Epidermal melanocyte (primary cell): ENCODE data around the gene SSTR3.
A peak's percentile ranks its signal among the peaks of the same experiment; 100 is the strongest.
"Not testable (repeated sequence)": the region's sequence is repeated elsewhere in the genome, so short reads cannot be mapped to it uniquely, and the experiment has no call there.

Experiments used
- DNase-seq: peaks from one replicate; pipeline ENCODE4 v3.0.0; 2011; ENCODE audit warnings: low spot score; ENCODE audit not compliant: insufficient read length

Gene SSTR3

DNA sequence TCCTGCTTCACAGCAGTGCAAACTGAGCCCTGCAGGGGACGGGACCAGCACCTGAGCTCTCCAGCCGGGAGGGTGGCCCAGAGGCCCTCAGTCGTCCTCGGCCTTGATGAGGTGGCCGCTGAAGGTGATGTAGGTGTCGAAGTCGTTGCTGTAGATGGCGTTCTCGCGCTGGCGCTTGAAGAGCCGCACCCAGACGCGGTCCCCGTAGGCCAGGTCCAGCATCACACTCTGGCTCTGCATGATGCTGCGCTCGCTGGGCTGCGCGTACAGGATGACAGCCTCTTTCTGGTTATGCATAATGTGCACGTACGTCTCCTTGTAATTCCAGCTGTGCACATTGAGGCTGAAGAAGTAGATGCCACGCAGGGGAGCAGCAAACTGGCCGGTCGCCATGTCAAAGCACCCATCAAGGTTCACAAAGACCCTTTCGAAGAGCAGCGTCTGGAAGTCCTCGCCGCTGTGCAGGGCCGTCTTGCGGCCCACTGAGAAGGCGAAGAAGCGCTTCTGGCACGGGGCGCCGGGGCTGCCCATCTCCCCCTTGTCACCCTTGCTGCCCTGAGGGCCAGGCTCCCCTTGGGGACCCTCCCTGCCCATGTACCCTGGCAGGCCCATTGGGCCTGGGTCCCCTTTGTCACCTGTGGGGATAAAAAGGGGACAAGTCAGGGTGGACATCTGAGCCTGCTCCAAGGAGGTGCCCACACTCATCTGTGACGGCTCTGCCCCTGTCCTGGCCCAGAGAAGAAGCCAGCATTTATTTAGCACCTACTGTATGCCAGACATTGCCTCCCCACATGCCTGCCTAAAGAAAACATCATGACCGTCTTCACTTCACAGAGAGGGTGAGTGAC, 30.0 kb downstream of the SSTR3 start:
- DNase-seq = no peak

DNA sequence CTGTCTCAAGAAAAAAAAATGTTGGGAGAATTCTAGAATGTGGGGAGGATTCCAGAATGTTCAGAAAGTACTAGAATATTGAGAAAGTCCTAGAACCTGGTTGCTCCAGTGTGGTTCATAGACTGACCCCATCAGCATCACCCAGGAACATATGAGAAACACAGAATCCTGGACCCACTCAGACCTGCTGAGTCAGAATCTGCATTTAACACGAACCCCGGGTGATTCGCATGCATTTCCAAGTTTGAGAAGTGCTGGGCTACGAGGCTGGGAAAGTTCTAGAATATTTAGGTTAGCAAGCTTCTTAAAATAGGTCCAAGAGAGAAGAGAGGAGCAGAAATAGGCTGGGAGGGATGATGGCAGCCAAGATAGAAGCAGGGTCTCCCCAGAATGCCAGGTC, 30.6 kb downstream of the SSTR3 start:
- no peak for DNase-seq

DNA sequence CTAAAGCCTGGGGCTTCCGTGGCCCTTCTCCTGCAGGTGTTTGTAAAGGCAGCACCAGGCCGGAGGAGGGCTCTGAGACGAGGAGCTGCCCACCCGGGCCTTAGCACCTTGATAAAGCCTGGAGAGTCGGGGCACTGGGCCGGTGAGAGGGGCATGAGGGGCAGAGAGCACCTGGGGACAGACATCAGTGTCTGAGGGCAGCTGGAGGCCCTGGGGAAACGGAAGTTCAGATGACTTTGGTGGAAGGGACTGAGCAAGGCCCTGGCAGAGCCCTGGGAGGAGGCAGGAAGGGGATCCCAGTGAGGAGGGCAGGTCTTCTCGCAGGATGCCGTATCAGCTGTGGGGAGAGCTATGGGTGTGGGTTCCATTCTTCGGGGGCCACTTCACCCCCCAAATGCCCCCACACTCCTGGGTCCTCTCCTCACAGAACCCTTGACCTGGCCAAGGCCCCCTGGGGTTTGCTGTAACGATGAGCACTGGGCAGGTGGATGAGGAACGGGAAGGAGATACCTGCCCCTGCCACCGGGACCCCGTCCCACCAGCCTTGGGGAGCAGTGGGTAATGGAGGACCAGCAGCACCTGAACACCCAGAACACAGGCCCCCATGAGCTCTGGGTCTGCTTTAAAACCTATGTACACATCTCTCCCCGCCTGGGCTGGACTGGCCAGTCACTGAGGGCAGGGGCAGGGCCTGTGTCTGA, 31.6 kb downstream of the SSTR3 start:
- DNase-seq = peak; percentile 11

DNA sequence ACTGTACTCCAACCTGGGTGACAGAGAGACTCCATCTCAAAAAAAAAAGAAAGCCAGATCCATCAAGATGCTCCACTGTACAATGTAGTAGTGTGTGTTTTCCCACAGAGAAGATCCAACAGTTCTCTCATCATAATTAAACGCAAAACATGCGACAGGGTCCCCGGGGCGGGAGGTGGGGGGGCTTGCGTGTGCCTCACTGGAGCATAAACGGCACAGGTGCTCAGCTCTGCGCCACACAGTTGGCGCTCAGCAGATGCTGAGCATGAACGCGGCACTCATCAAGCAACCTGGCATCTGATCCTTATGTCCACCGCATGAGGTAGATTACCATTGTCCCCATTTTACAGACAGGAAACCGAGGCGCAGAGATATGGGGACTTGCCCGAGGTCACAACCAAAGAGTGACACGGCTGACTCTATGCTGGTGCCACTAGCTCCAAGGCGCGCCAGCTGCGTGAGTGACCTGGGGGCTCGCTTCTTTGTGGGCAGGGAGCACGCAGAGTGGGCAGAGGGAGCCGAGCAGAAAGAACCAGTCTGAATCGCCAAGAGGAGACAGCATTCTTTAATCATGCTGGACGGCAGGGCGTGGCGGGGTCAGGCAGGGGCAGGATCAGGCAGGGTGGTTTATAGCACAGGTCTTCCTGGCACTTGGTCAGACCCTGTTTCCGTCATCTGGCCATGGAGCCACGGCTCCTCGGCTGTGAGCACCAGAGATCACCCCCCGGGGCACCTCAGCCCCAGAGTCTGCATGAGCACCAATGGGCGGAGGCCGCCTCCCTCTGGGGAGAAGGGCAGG, 32.5 kb downstream of the SSTR3 start:
- no peak for DNase-seq

DNA sequence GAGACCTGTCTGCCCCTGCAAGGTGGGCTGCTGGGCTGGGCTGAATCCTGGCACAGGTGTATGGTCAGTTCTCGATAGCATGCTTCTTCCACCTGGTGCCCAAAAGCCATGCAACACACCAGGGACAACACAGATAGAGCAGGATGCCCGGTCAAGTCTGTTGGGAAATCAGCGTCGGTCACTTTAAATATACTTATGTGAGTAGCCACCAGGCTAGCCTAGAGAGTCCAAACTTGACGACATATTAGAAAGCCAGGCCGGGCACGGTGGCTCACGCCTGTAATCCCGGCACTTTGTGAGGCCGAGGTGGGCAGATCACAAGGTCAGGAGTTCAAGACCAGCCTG, 33.2 kb downstream of the SSTR3 start:
- DNase-seq = no peak

DNA sequence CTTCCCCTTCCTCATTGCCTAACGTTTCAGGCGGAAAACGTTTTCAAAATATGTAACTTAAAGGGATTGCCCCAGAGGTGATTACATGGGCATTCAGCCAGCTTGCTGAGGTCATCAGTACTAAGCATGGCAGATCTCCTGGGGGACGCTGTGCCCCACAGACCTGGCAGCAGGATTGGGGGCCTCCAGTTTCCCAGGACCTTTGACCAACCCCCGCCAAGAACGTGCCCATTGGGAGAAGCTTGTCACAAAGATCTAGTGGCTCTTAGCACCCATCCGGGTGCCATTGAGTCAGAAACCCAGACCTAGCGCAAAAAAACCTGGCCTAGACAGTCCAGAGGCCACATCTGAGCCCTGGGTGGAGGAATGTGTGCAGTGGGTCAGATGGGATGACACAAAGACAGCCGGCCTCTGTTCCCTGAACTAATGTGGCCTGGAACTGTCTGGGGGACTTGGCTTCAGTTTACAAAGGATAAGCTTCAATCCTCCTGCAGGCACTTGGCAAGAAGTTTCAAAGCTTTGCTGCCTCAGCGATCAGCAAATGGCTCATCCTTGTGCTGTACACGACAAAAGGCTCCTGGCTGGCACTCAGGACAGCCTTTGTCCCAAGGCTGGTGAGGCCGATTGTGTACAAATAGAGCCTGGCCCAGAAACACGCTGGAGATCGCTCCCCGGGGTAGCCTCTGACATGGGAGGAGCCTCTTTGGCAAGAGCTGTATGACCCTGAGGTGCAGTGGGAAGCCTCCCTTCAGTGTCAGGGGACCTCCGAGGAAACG, 33.7 kb downstream of the SSTR3 start:
- peak; percentile 16 for DNase-seq

DNA sequence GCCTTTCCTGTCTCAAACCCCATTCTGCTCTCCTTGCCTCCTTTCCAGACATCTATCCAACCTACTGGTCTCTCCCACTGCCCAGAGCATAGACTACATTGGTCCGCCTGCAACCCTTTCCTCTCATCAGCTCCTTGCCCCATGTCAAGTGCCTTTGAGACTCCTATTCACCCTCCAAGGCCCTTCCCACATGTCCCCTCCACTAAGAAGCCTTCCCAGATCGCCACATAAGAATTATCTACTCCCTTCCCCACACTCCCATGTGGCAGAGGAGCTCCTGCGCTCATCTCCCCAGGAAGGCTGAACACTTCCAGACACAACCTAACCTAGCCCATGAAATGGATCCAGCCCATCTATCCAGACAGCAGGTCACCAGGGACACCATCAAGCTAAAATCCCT, 34.5 kb downstream of the SSTR3 start:
- DNase-seq = peak; percentile 6

DNA sequence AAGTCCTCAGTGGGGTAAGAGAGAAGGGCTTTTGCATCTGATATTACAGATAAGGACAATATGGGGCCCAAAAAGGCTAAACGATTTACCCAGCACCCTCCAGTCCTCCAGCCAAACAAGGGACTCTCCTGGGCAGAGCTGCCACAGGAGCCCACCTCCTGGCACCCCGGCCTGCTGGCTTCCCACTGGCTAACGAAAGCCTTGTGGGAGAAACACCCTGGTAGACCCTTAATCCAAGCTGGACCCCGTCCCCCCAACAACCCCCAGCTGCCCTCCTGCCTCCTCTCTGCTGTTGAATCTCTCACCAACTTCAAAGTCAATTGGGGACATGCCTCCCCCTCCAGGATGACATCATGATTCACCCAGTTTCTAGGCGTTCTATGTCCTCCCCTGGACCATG, 35.1 kb downstream of the SSTR3 start:
- DNase-seq = peak; percentile 2

DNA sequence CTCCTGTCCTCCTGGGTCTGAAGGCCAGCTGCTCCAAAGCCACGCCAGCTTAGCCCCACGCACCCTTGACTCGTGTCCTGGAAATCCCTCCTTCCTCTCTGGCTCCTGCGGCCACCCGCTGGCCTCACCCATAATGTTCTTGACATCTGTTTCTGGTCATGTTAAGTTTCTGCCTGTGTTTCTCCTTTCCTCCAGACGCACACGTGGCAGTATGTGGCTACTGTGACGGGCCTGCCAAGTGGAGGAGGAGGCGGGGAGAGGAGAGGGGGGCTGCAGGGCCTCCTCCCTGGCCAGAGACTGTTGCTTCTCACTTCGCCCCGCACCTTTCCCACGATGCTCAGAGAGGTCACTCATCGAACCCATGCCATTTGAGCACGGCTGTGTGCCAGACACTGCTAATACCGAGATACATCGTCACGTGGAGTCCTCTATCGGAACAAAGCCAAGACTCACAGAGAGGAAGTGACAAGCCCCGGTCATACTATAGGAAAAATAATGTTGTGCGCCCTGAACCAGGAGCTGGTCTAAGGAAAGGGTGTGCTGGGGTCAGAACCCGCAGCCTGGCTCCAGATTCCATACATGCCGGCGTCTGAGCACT, 35.7 kb downstream of the SSTR3 start:
- DNase-seq = peak; percentile 68

DNA sequence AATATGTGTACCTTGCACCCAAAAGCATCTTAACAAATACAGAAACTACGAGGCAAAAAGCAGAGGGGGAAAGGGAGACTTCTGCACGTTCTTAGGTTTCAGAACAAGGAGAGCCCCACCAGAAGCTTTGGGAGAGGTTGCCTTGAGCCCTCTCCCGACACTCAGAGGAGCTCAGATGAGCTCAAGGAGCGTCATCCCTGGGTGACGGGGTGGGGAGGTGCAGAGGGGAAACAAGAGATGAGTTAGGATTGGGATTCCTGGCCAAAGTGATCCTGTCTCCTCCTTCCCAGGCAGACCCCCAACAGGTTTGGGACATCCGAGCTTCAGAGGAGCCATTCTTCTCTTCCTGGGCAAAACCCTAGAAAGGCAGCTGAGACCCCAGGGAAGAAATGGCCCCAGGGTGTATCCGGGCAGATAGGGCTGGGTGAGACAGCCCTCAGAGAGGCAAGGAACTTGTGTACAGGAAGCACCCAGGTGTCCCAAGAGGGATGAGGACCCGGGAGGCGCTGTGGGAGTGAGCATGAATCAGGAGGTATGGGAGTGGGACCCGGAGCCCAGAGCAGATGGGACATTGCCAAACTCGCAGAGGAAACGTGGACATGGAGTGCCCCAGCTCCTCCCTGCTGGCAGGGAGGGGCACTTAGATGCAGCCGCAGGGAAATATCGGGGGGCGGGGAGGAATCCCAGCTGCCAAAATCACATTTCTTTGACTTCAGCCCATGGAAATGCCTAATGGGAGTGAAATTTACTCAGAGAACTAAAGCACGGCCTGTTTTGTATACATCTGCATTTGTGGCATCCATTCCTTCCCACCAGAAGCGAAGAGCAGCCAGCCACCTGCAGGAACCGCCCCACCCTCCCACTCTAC, 36.6 kb downstream of the SSTR3 start:
- DNase-seq = peak; percentile 4

DNA sequence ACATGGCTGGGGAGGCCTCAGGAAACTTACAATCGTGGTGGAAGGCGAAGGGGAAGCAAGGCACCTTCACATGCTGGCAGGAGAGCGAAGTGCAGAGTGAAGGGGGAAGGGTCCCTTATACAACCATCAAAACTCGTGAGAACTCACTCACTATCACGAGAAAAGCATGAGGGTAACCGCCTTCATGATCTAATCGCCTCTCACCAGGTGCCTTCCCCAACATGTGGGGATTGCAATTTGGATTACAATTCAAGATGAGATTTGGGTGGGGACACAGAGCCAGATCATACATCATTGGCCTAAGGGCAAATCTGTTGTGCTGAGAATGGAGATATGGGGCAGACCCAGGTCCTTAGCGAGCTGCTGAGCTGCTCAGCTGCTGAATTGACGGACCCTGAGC, 37.3 kb downstream of the SSTR3 start:
- no peak for DNase-seq

DNA sequence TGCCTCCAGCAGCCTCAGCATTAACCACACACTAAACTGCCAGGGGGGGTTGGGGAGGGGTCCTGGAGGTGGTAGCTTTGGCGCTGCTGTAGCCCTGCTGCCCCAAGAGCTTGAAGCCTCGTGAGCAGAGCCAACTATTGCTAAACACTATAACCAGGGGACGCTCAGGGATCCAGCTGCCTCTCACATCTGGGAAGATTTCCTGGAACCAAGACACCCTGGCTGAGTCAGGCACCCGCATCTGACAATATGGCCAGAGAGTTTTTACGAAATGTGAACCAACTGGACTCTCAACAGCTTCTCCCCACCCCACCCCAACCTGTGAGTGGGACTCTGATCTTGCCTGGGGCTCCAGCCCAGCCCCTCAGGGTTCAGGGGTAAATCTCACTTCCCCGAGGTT, 38.6 kb downstream of the SSTR3 start:
- DNase-seq = peak; percentile 50

DNA sequence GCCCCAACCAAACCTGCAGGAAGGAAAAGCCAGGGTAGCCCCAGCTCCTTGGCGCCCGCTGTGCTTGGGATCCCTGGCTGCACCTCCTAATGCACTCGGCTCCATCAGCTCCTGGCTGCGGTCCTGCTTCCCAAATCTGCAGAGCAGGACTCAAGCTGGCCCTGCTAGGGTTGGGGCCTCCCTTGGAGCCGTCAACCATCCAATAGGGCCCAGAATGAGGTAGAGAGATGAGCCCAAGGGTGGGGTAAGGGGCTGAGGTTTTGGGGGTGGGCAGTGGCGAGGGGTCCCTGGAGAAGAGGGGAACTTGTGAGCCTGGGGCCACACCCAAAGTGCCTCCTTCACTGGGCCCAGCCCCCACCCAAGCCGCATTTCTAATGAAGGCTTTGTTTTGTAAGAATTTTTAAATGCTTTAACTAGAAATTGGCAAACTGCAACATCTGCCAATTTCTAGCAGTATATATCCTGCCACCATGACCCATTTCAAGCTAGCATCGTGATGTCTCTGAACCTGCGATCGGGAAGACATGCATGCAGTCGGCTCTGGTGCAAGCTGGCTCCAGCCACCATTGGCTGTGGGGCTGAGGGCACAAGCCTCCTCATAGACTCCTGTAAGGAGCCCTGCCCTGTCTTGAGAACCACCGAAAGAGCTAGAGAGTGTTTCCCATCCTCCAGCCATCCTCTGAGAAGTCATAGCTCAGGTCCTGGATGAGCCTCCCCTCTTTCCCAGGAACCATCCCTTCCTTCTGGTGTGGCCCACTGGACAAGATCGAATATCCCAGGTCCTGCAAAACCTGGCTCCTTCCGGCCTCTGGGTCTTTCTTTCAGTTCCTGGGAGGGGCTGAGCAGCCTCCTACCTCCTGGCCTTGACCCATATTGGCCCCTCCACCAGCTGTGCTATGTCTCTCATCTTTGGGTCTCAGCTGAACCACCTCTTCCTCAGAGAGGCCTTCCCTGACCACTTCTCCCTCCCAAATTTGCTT, 39.7 kb downstream of the SSTR3 start:
- no peak for DNase-seq

DNA sequence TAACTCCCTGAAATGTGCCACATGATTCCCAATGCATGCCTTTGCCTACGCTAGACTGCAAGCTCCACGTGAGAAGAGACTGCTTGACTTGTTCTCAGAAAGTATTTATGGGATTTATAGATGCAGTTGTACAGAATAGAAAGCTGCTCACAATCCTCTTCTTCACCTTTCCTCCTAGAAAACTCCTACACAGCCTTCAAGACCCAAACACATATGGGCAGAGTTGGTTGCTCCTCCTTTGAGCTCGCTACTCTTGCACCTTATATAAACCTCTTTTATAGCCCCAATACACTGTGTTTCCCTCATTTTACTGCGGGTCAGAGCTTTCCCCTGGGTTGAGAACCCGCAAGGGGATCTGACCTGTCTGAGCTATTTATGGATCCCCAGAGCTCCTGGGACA, 40.6 kb downstream of the SSTR3 start:
- peak; percentile 14 for DNase-seq

DNA sequence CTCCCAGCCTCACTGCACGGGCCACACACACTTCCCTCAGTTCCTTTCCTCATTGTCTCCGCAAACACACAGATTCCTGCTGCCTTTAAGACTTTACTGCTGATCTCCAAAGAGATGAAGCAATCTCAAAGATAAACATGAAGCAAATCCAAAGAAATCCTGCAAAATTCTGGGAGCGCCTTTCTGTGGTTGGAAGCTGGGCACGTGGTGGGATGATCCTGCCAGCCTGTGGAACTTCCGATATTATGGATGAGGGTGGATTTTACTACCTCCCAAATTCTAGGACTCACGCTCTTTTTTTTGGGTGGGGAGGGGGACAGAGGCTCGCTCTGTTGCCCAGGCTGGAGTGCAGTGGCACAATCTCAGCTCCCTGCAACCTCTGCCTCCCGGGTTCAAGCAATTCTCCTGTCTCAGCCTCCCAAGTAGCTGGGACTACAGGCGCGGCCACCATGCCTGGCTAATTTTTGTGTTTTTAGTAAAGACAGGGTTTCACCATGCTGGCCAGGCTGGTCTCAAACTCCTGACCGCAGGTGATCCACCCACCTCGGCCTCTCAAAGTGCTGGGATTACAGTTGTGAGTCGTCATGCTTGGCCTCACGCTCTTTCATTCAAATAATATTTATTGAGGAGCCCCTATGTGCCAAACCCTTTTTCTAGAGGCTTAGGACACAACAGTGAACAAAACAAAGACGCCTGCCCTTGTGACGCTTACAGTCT, 41.4 kb downstream of the SSTR3 start:
- not testable (repeated sequence) for DNase-seq

DNA sequence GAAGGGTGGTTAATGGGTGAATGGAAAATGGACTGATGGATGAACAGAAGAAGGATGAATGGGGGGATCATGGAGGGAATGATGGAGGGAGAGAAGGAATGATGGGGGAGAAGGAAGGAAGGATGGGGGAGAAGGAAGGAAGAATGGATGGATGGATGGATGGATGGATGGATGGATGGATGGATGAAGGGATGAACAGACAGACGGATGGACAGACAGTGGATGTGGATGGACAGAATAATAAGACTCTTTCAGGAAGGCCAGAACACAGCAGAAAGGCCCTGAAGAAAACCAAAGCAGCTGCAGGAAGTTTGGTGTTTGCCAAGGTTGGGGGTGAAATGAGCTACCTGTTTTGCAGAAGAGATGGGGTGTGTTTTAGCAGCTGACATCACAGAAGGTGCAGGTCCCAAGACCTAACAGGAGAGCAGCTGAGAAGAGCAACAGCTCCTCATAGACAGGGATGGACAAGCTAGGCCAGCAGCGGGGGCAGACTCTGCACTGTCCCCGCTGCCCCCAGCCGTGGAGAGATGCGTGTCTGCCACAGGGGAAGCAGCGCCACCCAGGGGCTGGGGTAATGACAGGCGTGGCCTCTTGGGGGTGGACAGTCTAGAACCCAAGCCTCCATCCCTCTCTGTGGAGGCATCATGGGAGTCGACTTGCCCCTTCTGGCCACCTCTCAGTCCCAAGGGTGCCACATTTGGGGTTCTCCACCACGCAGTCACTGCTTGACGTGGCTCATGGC, 42.2 kb downstream of the SSTR3 start:
- DNase-seq = peak; percentile 4

DNA sequence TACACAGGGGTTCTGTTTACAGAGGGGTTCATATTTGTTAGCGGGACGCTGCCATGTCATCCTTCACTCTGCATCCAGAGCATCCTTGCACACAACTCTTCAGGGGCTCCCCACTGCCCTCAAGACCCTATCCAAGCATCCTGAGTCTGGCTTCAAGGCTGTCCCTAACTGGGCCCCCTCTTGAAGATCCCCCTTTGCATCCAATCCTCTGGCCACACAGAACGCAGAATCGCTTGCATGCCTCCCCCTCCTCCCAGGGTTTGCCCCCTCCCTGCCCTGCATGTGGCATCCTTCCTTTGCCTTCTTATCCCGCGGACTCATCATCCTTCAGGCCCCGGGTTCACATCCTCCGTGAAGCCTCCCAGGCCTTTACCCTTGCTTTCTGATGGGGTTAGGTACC, 42.9 kb downstream of the SSTR3 start:
- DNase-seq = peak; percentile 1
